ENCODE data around the gene PACRG. TPM values are rescaled to one million over a fixed set of nuclear protein-coding genes. Genes with fewer than 3 reads are reported as not detected.

The PACRG gene
- polyA plus RNA-seq, 1 donor from 2014 or later: 16.6 TPM

- Histone ChIP-seq H3K79me2 (replicated peaks; ENCODE audit: insufficient read depth, low read length) (no peaks in the 10 kb centered on the region), H3K4me3 (ENCODE audit: low read length) (no peak overlapping the region), H3K4me2 (ENCODE audit: low read length) (no peak overlapping the region), H3K9me2 (ENCODE audit: insufficient read depth, low read length) (no peaks in the 10 kb centered on the region), H3K9me3 (ENCODE audit: low read length) (no peaks in the 10 kb centered on the region), H2AFZ (ENCODE audit: low read depth, low read length) (no peak overlapping the region), H3K9ac (ENCODE audit: low read length) (no peak overlapping the region), H3K36me3 (ENCODE audit: insufficient read depth, low read length) (no peaks in the 10 kb centered on the region), H3K27ac (ENCODE audit: low read length) (no peak overlapping the region), H4K20me1 (ENCODE audit: insufficient read depth) (no peaks in the 10 kb centered on the region), H3K27me3 (ENCODE audit: insufficient read depth, low read depth, low read length) (no peaks in the 10 kb centered on the region), H3F3A (ENCODE audit: insufficient read depth, low read length, poor library complexity, severe bottlenecking) (no peaks in the 10 kb centered on the region)
- TF ChIP-seq EP300 (conservative IDR thresholded peaks at IDR 0.05; ENCODE audit: poor library complexity, severe bottlenecking): no peak
- TF ChIP-seq REST (IDR thresholded peaks at IDR 0.05; ENCODE audit: borderline replicate concordance): no peak
- no peak for TF ChIP-seq SMC3 (conservative IDR thresholded peaks at IDR 0.05; ENCODE audit: poor library complexity)
- no peak for TF ChIP-seq EZH2 (IDR thresholded peaks at IDR 0.05; ENCODE audit: borderline replicate concordance, insufficient read depth, low read length, poor library complexity, severe bottlenecking)
- no peak for TF ChIP-seq RAD21 (conservative IDR thresholded peaks at IDR 0.05)
- TF ChIP-seq TAF1 (IDR thresholded peaks at IDR 0.05; ENCODE audit: low read depth): no peak
- TF ChIP-seq MXI1 (conservative IDR thresholded peaks at IDR 0.05; ENCODE audit: poor library complexity, severe bottlenecking): no peak
- TF ChIP-seq CTCF (IDR thresholded peaks at IDR 0.05; ENCODE audit: poor library complexity, severe bottlenecking): no peak
- no peak for TF ChIP-seq POLR2AphosphoS5 (IDR thresholded peaks at IDR 0.05)
Observed at GRCh38 chr6:162698440-162698839, 29.3 kb upstream of the PACRG start.

GRCh38 chr6:162699961-162700360 is 27.8 kb upstream of the PACRG start:
- no peaks in the 10 kb centered on the region for H3K9me2 ChIP-seq (ENCODE audit: insufficient read depth, low read length)
- H4K20me1 ChIP-seq (ENCODE audit: insufficient read depth): no peaks in the 10 kb centered on the region
- H3K9me3 ChIP-seq (ENCODE audit: low read length): no peaks in the 10 kb centered on the region
- no peak for TF ChIP-seq CTCF (IDR thresholded peaks at IDR 0.05; ENCODE audit: poor library complexity, severe bottlenecking)
- no peak for TF ChIP-seq RAD21 (conservative IDR thresholded peaks at IDR 0.05)
- TF ChIP-seq REST (IDR thresholded peaks at IDR 0.05; ENCODE audit: borderline replicate concordance): no peak
- TF ChIP-seq SMC3 (conservative IDR thresholded peaks at IDR 0.05; ENCODE audit: poor library complexity): no peak
- TF ChIP-seq MXI1 (conservative IDR thresholded peaks at IDR 0.05; ENCODE audit: poor library complexity, severe bottlenecking): no peak
- TF ChIP-seq EP300 (conservative IDR thresholded peaks at IDR 0.05; ENCODE audit: poor library complexity, severe bottlenecking): no peak
- TF ChIP-seq TAF1 (IDR thresholded peaks at IDR 0.05; ENCODE audit: low read depth): no peak
- TF ChIP-seq POLR2AphosphoS5 (IDR thresholded peaks at IDR 0.05): no peak
- no peak for TF ChIP-seq EZH2 (IDR thresholded peaks at IDR 0.05; ENCODE audit: borderline replicate concordance, insufficient read depth, low read length, poor library complexity, severe bottlenecking)
- no peak overlapping the region for H3K27ac ChIP-seq (ENCODE audit: low read length)
- no peak overlapping the region for H2AFZ ChIP-seq (ENCODE audit: low read depth, low read length)
- no peaks in the 10 kb centered on the region for H3F3A ChIP-seq (ENCODE audit: insufficient read depth, low read length, poor library complexity, severe bottlenecking)
- H3K27me3 ChIP-seq (ENCODE audit: insufficient read depth, low read depth, low read length): no peaks in the 10 kb centered on the region
- no peak overlapping the region for H3K9ac ChIP-seq (ENCODE audit: low read length)
- H3K4me3 ChIP-seq (ENCODE audit: low read length): no peak overlapping the region
- no peaks in the 10 kb centered on the region for H3K36me3 ChIP-seq (ENCODE audit: insufficient read depth, low read length)
- no peak overlapping the region for H3K4me2 ChIP-seq (ENCODE audit: low read length)
- no peaks in the 10 kb centered on the region for H3K79me2 ChIP-seq (replicated peaks; ENCODE audit: insufficient read depth, low read length)

Measured in neural cell (in vitro differentiated cells).